HL-60 (cell line): ENCODE results near the gene FGF23.

Experiments
- DNase-seq, 2 experiments: peaks; one replicate each; pipeline ENCODE4 v3.0.0-alpha.2; 2010 to 2020; ENCODE audit warnings: low read depth in 1 of 2, low spot score in 1 of 2
- H3K27ac ChIP-seq: fragments of 250-450 bp; sonication (Bioruptor Pico); replicated peaks from 2 replicates; pipeline ENCODE4 v1.5.1; 2020; ENCODE audit warnings: mild to moderate bottlenecking, moderate library complexity
- H3K27me3 ChIP-seq: fragments of 250-450 bp; sonication (Bioruptor Pico); 2 replicates; pipeline ENCODE4 v1.5.1; 2021; ENCODE audit warnings: mild to moderate bottlenecking, moderate library complexity; ENCODE audit not compliant: insufficient read depth, poor library complexity, severe bottlenecking
- H3K4me3 ChIP-seq: replicated peaks from 2 replicates; pipeline ENCODE4 v1.5.1; 2011; ENCODE audit warnings: mild to moderate bottlenecking, control low read depth, low read length; ENCODE audit not compliant: insufficient read depth
- GABPA ChIP-seq: IDR thresholded peaks from 2 replicates; pipeline ENCODE4 v1.6.1; 2012; ENCODE audit warnings: low read depth
- POLR2AphosphoS5 ChIP-seq: IDR thresholded peaks from 2 replicates; pipeline ENCODE4 v1.6.1; 2012; ENCODE audit warnings: low read depth
- SPI1 ChIP-seq: IDR thresholded peaks from 2 replicates; pipeline ENCODE4 v1.6.1; 2012; ENCODE audit warnings: low read depth, mild to moderate bottlenecking, borderline replicate concordance
- TF ChIP-seq, protein P1 (sequence below): IDR thresholded peaks from one replicate; pipeline ENCODE4 v1.5.1; 2011; ENCODE audit warnings: low read length, control low read depth, inconsistent platforms; ENCODE audit not compliant: insufficient read depth
- TF ChIP-seq, protein P2 (sequence below): IDR thresholded peaks from 2 replicates; pipeline ENCODE4 v1.6.1; 2012; ENCODE audit warnings: low read depth; ENCODE audit not compliant: insufficient replicate concordance

Gene FGF23

DNA sequence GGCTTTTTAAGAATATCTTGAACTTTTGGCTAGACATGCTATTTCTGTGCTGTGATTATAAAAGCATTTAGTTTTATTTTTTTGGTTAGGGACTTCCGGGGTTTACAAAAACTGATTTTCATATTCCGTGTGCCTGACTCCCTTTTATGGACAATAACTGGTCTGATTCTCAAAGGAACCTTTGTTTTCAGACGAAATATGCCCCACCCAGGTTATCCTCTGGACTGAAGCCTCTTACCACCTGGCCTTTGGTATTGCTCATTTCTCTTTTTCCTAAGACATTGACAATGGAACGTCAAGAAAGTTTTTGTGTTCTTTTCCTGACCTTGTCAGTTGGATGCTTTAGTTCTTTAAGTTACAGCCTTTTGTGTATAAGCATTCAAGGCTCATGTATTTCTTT is 47.7 kb downstream of the FGF23 start:
- Histone ChIP-seq H3K27me3 (no peaks in the 10 kb centered on the region), H3K4me3 (no peak overlapping the region), H3K27ac (no peak overlapping the region)
- TF ChIP-seq SPI1 (no peak), GABPA (no peak), POLR2AphosphoS5 (no peak)
- TF ChIP-seq, protein P1, sequence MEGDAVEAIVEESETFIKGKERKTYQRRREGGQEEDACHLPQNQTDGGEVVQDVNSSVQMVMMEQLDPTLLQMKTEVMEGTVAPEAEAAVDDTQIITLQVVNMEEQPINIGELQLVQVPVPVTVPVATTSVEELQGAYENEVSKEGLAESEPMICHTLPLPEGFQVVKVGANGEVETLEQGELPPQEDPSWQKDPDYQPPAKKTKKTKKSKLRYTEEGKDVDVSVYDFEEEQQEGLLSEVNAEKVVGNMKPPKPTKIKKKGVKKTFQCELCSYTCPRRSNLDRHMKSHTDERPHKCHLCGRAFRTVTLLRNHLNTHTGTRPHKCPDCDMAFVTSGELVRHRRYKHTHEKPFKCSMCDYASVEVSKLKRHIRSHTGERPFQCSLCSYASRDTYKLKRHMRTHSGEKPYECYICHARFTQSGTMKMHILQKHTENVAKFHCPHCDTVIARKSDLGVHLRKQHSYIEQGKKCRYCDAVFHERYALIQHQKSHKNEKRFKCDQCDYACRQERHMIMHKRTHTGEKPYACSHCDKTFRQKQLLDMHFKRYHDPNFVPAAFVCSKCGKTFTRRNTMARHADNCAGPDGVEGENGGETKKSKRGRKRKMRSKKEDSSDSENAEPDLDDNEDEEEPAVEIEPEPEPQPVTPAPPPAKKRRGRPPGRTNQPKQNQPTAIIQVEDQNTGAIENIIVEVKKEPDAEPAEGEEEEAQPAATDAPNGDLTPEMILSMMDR = no peak
- TF ChIP-seq, protein P2, sequence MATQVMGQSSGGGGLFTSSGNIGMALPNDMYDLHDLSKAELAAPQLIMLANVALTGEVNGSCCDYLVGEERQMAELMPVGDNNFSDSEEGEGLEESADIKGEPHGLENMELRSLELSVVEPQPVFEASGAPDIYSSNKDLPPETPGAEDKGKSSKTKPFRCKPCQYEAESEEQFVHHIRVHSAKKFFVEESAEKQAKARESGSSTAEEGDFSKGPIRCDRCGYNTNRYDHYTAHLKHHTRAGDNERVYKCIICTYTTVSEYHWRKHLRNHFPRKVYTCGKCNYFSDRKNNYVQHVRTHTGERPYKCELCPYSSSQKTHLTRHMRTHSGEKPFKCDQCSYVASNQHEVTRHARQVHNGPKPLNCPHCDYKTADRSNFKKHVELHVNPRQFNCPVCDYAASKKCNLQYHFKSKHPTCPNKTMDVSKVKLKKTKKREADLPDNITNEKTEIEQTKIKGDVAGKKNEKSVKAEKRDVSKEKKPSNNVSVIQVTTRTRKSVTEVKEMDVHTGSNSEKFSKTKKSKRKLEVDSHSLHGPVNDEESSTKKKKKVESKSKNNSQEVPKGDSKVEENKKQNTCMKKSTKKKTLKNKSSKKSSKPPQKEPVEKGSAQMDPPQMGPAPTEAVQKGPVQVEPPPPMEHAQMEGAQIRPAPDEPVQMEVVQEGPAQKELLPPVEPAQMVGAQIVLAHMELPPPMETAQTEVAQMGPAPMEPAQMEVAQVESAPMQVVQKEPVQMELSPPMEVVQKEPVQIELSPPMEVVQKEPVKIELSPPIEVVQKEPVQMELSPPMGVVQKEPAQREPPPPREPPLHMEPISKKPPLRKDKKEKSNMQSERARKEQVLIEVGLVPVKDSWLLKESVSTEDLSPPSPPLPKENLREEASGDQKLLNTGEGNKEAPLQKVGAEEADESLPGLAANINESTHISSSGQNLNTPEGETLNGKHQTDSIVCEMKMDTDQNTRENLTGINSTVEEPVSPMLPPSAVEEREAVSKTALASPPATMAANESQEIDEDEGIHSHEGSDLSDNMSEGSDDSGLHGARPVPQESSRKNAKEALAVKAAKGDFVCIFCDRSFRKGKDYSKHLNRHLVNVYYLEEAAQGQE = no peak
- no peak for DNase-seq

DNA sequence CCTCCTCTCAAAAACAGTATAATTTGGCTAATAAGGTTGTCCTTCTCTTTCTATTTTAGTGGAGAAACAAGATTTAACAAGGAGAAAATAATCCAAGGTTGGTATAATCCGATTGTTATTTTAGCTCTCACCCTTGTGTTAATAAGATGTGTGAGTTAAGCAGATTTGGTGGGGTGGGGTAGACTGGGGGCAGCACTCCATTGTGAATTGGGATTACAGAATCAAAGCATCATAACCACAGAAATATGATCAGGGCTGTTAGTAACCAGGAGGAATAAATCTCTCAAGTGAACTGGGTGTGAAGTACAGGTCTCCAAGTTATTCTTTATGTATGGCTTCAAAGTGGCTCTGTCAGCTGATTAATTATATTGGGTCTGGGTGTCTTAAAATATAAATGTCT is 48.3 kb downstream of the FGF23 start:
- no peak overlapping the region for H3K27ac ChIP-seq
- no peak overlapping the region for H3K4me3 ChIP-seq
- no peak for DNase-seq
- no peaks in the 10 kb centered on the region for H3K27me3 ChIP-seq
- TF ChIP-seq POLR2AphosphoS5 = no peak
- TF ChIP-seq, protein P2 = no peak
- TF ChIP-seq, protein P1 = no peak
- no peak for TF ChIP-seq SPI1

DNA sequence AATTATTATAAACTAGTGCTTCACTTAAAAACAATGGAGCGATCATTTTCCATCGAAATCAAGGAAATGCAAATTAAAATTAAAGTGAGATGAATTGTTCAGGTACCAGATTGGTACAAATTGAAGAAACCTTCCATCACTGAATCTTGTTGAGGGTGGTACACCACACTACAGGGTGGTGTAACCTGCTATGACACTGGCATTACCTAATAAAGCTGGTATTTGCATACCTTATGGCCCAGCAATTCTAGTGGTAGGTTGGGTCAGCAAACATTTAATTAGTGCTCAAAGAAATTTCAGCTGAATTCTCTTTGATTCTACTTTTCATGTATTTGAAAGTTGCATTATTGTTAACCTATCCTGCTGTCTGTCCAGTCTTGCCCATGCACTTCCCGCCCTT is 49.3 kb downstream of the FGF23 start:
- H3K27ac ChIP-seq = no peak overlapping the region
- no peak for DNase-seq
- H3K4me3 ChIP-seq = no peak overlapping the region
- no peak for TF ChIP-seq GABPA
- TF ChIP-seq, protein P2 = no peak
- no peak for TF ChIP-seq POLR2AphosphoS5
- no peak for TF ChIP-seq SPI1
- TF ChIP-seq, protein P1 = no peak
- H3K27me3 ChIP-seq = no peaks in the 10 kb centered on the region
